Hematopoietic multipotent progenitor cell treated with erythropoietin and hydrocortisone succinate and interleukin-3 and kit ligand, for 15 days (in vitro differentiated cells): ENCODE data around the gene UNC119B.
"Not testable (repeated sequence)": the region's sequence is repeated elsewhere in the genome, so short reads cannot be mapped to it uniquely, and the experiment has no call there.

Source experiments
- DNase-seq: peaks from one replicate; pipeline ENCODE4 v3.0.0-alpha.2; 2015; ENCODE audit warnings: low spot score

UNC119B gene

DNA sequence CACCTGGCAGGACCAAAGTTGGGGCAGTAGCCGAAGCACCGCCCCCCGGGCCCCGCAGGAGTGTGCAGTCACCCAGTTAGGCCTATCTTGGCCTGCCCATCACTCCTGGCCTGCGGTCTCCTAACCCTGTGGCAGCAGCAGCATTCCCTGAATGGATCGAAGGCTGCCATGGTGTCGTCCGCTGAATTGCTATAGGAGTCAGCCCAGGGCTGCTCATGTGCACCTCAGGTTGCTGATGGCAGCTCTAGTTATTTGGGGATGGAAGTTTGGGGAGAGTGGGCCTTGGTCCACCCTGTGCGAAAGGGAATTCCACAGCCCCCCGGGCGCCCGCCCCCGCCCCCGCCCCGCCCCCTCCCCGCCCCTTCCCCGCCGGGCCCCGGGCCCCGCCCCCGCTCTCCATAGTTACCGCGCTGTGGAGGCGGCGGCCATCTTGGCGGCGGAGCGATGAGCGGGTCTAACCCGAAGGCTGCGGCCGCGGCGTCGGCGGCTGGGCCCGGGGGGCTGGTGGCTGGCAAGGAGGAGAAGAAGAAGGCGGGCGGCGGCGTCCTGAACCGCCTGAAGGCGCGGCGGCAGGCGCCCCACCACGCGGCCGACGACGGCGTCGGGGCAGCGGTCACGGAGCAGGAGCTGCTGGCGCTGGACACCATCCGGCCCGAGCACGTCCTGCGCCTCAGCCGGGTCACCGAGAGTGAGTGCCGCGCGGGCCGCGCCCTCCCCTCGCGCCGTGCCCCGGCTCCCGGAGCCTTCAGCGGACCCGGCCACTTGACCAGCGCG lies at the start of gene UNC119B:
Gene UNC119B (plus strand): TSS at position 428 of the 774 bp plus-strand sequence. CDS start 17 bp downstream, at position 445.
- DNase-seq: peak; percentile 69

DNA sequence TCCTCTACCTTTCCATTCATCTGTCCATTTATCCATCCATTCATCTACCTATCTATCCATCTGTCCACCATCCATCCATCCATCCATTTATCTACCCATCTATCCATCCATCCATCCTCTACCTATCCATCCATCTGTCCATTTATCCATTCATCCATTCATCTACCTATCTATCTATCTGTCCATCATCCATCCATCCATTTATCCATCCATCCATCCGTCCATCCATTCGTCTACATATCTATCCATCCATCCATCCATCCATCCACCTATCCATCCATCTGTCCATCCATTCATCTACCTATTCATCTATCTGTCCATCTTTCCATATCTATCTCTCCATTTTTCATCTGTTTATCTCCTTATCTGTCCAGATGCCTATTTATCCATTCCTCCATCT lies 48.8 kb upstream of the UNC119B start:
- no peak for DNase-seq

- DNase-seq: no peak
Measured at GRCh38 chr12:120662879-120663278, 47.4 kb upstream of the UNC119B start.

DNA sequence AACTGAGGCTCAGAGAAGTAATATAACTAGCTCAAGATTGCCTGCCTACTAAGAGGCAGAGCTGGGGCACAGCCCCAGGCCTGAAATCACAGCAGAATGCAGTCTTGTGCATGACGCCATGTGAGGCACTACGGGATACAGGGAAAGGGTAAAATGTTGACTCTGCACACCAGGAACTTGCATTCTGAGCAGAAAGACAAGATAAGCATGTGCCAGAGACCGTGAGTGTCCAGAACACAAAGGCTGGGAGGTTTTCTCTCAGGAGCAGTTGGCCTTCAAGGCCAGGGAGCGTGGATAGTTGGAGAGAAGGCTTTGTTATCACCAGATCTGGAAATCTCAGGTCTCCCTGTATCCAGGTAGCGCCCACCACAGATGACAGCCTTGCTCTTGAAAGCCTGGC lies 46.5 kb upstream of the UNC119B start:
- DNase-seq: no peak

DNA sequence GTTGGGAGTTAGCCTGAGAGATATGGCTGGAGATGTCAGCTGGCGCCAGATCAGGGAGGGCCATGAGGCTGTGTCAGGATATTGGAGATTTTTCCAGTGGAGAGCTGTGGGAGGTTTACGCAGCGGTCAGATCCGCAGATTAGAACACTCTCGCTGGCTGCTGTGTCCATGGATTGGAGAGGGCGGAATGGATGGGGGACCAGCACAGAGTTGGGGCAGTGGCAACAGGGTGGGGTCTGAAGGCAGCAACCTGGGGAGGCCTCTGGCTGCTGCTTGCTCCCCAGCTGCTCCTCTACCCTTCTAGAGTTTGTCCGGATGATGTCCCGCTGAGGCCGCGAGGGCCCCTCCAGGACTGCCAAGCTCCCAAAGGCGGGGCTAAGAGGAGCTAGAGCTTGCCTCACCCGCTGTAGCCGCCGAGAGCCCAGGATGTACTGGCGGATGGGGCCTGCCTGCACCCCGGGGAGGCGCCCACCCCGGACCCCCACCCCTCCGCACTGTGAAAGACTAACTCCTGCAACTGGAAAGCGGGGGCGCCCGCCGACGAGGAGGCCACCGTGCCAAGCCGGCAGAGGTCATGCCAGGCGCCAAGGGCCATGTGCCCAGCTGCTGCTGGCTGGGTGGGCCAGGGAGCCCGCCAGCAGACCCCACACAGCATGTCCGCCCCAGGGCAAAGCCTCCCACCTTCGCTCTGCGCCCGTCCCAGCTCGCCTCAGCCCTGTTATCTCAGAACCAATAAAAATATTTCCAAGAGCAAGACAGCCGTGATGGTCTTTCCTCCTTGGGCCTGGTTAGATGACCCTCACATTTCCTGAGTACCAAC lies 43.5 kb upstream of the UNC119B start:
- no peak for DNase-seq

DNA sequence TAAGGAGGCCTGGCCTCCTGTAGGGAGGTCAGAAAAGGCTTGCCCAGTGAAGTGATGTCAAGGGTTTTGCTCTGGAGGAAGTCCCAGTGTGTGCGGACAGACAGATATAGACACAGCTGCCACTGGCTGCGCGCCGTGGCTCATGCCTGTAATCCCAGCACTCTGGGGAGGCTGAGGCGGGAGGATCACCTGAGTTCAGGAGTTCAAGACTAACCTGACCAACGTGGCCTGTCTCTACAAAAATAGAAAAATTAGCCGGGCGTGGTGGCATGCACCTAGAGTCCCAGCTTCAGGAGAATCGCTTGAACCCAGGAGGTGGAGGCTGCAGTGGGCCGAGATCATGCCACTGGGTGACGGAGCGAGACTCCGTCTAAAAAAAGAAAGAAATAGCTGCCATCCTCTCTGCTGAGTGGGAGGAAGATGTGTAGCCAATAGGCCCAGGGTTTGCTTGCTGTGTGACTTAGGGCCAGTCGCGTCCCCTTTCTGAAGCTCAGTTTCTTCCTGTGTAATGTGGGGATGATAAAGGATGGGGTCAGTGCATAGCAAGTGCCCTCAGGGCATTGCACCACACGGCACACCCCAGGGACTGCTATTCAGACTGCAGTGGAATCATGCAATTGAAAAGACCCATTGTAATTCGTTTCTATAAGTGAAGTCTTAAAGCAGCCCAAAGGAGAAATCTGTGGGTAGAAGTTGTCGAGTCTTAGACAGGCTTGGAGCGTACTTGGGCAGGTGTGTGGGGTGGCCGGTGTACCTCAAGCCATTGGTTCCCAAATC lies 42.0 kb upstream of the UNC119B start:
- DNase-seq: no peak

- DNase-seq: no peak
Measured at GRCh38 chr12:120668868-120669840, 41.1 kb upstream of the UNC119B start.

- DNase-seq: not testable (repeated sequence)
Measured at GRCh38 chr12:120670237-120670636, 40.0 kb upstream of the UNC119B start.

DNA sequence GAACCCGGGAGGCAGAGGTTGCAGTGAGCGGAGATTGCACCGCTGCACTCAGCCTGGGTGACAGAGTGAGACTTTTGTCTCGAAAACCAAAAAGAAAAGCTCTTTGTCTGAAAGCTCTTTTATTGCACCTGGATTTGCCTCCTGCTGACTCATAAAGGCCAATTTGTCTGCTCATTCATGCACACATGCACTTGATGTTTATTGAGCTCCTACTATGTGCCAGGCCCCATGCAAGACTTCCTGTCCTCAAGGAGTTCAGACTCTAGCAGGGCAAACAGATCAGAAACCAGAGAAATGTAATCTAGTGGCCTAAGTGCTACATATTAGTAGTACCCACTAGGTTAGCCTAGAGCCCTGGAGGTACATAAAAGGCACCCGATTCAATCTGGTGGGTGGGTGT lies 39.6 kb upstream of the UNC119B start:
- DNase-seq: no peak

GRCh38 chr12:120674097-120674636 lies 36.1 kb upstream of the UNC119B start:
- no peak for DNase-seq

GRCh38 chr12:120677765-120678473 lies 32.3 kb upstream of the UNC119B start:
- no peak for DNase-seq

- DNase-seq: no peak
Measured at GRCh38 chr12:120678572-120678971, 31.7 kb upstream of the UNC119B start.

DNA sequence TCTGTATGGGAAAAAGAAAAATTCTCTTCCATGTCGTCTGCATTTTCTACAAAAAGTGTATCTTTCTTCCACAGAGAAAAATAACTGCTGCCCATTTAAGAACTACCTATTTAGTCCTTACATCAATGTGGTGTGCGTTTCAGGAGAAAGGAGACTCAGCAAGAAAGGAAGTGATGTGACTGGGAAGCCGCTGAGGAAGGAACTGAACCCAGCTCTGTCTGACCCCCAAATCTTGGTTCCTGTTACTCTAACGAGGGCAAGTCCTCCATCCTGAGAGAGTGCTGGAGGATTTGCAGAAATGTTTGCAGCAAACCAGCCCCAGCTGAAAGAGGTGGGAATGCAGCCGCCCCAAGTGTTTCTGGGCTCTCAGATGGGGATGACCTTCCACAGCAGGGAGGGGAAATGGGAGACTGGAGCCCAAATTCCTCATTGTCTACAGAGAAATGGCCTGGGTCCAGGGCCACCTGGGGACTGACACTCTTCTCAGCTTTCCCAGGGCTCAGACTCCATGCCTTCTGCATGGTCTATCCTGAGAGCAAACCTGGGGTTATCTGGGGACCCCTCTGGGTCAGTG lies 30.0 kb upstream of the UNC119B start:
- no peak for DNase-seq

- no peak for DNase-seq
Measured at GRCh38 chr12:120684523-120684932, 25.7 kb upstream of the UNC119B start.

DNA sequence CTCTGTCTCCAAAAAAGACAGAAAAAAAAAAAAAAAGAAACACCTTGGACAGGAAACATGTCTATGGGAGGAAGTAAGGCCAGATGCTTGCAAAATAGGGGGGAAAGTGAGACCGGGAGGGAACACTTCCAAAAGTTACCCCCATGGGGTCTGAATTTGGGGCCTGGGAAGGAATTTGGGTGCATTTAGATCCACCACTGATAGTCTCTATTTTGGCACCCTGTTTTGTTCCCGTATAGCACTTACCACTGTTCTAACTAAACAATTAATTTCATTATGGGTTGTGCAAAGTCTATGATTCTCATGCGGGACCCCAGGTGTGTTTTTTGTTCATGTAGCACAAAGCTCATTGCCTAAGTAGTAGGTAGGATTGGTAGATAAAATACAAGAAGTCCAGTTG lies 24.7 kb upstream of the UNC119B start:
- no peak for DNase-seq

DNA sequence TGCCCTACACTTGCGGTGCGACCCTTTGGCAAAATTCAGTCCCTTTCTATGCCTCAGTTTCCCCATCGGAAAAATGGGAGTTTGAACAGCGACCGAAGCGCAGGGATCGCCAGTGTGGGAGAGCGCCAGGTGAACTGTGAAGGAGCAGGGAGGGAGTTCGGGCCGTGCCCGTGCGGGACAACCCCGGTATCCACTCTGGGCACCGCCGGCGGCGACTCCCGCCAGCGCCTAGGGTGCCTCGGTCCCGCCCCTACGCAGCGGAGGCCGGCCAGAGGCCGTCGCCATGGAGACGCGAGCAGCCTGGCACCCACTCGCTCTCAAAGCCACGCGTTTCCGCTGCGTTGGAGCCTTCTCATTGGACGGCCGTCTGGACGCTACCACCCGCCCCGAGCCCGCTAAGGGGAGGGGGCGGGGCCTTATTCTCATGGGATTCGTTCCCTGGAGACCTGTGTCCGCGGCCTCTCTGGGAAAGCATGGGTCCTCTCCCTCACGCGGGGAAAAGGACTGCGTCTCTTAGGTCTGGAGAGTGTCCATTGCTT lies 24.0 kb upstream of the UNC119B start:
- DNase-seq: peak; percentile 99

DNA sequence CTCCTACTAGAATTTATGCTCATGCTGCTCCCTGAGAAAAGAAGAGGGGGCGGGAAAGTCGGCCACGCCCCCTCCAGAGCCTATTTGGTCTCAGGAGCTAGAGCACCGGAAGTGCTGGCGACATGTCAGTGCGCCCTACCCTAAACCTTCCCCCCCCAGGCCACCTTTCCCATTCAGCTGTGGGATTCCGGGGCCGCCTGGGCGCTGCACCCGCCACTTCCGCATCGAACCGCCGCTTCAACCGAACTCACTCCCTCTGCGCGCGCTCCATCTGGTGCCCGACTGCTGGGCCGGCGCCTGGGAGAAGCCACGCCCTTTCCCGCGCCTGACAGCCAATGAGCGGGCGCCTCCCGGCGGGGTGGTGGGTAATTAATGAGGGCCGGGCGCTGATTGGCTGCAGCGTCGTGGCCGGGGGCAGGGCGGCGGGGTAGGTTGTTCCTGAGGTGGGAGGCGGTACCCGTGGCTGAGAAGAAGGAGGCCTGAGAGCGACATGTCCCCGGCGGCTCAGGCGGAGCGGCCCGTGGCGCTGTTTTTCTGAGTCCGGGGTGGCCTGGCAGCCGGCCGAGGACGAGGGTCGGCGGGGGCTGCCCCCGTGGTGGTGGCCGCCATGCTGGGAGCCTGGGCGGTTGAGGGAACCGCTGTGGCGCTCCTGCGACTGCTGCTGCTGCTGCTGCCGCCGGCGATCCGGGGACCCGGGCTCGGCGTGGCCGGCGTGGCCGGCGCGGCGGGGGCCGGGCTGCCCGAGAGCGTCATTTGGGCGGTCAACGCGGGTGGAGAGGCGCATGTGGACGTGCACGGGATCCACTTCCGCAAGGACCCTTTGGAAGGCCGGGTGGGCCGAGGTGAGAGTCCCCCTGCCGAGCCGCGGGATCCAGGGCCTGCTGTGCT lies 23.3 kb upstream of the UNC119B start, which contains the start of gene MLEC:
Gene MLEC (plus strand): TSS at position 460 of the 888 bp plus-strand sequence. CDS start 148 bp downstream, at position 608.
- peak; percentile 97 for DNase-seq

DNA sequence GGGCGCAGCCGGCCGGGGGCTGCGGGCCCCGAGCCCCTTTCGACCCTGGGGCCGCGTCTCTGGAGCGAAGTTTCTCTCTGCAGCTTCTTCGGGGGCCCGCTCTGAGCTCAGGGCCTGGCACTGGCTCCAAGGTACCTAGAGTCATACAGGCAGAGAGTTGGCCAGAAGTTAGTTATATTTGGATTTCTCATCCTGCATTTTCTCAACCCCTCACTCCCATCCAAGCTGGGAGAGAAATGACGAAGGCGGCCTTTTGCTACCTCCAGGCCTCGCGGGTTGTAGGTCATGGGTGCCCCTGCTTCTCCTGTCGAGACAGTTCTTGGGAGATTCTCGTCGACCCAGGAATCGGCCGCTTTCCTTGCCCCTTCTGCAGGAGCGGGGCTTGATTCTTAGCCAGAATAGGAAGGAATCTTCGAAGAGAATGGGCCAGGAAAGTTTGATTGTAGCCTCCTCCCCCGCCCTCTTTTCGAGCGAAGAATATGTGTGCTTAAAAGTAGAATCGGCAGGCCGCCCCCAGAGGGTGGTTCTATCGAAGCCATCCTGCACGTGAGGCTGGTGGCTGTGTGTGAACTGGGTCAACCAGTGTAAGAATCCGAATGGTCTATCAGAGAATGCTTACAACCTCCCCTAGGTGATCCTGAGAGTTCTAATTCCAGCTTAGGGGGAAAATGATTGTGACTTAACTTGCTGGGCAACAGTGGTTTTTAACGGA lies 22.5 kb upstream of the UNC119B start:
- no peak for DNase-seq
